HG03442 (cell line): ENCODE data around the gene CD3E.

ENCODE experiments used
- ATAC-seq: cut with Tn5 transposase; IDR thresholded peaks from one replicate; pipeline ENCODE4 v1.9.1; 2021; ENCODE audit warnings: mild to moderate bottlenecking, moderate library complexity; ENCODE audit not compliant: unreplicated experiment

CD3E gene

DNA sequence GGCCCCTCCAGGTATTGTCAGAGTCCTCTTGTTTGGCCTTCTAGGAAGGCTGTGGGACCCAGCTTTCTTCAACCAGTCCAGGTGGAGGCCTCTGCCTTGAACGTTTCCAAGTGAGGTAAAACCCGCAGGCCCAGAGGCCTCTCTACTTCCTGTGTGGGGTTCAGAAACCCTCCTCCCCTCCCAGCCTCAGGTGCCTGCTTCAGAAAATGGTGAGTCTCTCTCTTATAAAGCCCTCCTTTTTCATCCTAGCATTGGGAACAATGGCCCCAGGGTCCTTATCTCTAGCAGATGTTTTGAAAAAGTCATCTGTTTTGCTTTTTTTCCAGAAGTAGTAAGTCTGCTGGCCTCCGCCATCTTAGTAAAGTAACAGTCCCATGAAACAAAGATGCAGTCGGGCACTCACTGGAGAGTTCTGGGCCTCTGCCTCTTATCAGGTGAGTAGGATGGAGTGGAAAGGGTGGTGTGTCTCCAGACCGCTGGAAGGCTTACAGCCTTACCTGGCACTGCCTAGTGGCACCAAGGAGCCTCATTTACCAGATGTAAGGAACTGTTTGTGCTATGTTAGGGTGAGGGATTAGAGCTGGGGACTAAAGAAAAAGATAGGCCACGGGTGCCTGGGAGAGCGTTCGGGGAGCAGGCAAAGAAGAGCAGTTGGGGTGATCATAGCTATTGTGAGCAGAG is at the start of gene CD3E:
TSS of gene CD3E (plus strand) at position 163 of the 681 bp plus-strand sequence. CDS start at position 386, 223 bp downstream.
- no peak for ATAC-seq

GRCh38 chr11:118258410-118258809 is 46.1 kb upstream of the CD3E start:
- ATAC-seq, result no peak

DNA sequence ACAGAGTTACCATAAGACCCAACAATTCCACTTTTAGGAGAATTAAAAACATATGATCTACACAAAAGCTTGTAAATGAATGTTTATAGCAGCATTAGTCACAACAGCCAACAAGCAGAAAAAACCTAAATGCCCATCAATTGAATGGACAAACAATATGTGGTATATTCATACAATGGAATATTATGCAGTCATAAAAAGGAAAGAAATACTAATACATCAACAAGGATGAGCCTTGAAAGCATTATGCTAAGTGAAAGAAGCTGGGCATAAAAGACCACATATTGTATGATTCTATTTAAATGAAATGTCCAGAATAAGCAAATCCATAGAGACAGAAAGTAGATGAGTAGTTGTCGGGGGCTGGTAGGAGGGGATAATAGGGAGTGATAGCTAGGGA is 45.4 kb upstream of the CD3E start:
- no peak for ATAC-seq

- ATAC-seq, result no peak
These were observed 44.2 kb upstream of the CD3E start for GRCh38 chr11:118260353-118260752.

DNA sequence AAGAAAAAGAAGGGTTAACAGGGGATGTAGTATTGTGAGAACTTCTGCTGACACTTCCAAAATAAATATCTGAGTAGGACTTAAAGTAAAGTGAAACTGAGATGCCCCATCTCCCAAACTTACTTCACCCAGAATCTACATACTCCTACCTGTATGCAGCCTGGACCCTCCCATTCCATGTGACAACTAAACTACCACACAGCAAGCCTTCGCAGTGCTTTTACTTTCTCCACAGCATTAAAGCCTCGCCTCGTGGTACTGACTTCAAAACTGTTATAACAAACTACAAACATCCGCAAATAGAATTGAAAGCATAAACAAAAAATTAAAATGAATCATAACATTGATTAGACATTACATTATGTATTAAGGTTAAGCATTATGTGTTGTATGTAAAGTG is 41.4 kb upstream of the CD3E start:
- no peak for ATAC-seq

DNA sequence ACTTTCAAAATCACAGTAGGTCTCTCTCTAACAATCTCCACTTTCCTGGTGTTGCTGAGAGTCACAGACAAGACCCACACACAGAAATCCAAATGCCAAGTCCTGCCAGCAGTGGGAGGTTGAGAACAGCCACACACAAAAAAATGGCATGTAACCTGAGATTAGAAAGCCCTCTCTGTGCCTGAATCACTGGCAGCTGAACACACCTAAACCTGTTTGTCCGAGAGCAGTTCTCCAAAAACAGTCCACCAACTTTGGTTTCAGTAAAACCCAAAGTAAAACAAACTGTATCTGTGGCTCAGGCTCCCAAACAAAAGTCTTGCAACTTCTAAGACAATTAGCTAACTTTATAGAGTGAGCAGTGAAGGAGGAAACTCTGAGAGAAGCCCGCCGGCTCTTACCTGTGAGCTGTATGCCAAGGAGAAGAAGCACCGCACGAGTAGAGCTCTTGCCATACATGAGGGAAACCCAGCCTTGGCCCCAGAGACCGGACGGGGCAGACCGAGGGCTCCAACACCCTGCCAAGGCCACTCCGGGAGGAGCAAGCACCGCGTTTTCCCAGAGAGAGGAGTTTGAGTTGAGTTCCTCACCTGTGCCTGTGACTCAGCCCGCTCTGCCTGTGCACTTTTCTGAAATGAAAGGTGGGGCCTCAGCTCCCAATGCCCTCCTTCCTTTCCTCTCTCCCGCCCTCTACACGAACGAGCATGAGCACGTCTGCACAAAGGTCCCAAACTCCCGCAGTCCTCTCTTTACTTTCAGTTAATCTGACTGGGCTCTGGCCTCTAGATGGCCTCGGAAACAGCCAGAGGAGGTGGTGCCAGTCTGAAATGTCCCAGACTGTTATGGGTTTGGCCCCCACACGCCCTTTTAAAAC is 40.6 kb upstream of the CD3E start, which contains the start of gene MPZL2:
TSS of gene MPZL2 (minus strand) at position 603 of the 874 bp plus-strand sequence. CDS start at position 459, 144 bp downstream.
- no peak for ATAC-seq

GRCh38 chr11:118264569-118265465 is 39.7 kb upstream of the CD3E start:
- ATAC-seq, result no peak

- ATAC-seq, result no peak
These were observed 38.6 kb upstream of the CD3E start for GRCh38 chr11:118265954-118266353.

DNA sequence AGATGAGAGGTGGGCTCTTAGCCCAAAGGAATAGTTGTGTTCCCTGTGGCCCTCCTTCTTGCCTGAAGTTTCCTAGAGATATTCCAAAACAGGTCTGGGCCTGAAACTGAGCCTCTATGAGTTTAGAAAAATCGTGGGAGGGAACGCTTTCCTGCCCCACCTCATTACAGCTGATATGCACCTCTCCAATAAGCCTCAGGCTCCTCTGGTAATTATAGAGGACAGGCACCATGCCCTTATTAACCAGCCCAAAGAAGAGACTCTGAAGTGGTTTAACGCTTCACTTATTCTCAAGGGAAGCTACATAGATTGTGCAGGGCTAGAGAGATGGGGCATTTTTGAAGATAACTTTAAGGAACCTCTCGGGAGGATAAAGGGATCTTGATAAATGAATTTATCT is 37.0 kb upstream of the CD3E start:
- no peak for ATAC-seq

GRCh38 chr11:118272001-118272400 is 32.5 kb upstream of the CD3E start:
- no peak for ATAC-seq

- no peak for ATAC-seq
These were observed 30.3 kb upstream of the CD3E start for GRCh38 chr11:118274186-118274585.

DNA sequence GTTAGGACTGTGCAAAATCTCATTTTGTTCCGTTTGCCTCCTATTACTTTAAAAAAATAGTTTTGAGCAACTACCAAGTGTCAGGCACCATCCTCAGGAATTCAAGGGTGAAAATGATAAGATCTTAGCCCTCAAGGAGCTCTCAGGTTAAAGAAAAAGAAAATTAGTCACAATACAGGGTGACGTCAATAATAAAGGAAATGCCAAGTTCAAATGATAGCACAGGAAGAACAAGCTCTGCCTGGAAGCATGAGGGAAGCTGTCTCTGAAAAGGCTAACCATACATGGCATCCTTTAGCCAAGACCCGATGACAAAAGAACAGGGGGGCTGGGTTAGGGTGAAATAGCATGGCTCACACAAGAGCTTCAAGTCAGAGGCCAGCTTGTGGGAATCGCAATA is 29.4 kb upstream of the CD3E start:
- ATAC-seq, result no peak

GRCh38 chr11:118276422-118276821 is 28.1 kb upstream of the CD3E start:
- no peak for ATAC-seq

GRCh38 chr11:118277312-118277711 is 27.2 kb upstream of the CD3E start:
- ATAC-seq, result no peak

GRCh38 chr11:118281284-118281683 is 23.2 kb upstream of the CD3E start:
- ATAC-seq, result no peak

GRCh38 chr11:118282606-118283005 is 21.9 kb upstream of the CD3E start:
- no peak for ATAC-seq

- ATAC-seq, result no peak
These were observed 21.4 kb upstream of the CD3E start for GRCh38 chr11:118283037-118283636.

- ATAC-seq, result no peak
These were observed 20.7 kb upstream of the CD3E start for GRCh38 chr11:118283756-118284350.

DNA sequence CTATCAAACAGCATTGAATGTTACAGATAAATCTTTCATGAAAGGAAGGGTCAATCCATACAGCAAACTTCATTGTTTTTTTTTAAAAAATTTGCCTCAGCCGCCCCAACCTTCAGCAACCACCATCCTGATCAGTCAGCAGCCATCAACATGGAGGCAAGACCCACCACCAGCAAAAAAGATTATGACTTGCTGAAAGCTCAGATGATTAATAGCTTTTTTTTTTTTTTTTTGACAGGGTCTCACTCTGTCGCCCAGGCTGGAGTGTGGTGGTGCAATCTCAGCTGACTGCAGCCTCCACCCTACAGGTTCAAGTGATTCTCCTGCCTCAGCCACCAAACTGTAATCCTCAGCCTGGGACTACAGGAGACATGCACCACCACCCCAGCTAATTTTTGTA is 18.0 kb upstream of the CD3E start:
- no peak for ATAC-seq

DNA sequence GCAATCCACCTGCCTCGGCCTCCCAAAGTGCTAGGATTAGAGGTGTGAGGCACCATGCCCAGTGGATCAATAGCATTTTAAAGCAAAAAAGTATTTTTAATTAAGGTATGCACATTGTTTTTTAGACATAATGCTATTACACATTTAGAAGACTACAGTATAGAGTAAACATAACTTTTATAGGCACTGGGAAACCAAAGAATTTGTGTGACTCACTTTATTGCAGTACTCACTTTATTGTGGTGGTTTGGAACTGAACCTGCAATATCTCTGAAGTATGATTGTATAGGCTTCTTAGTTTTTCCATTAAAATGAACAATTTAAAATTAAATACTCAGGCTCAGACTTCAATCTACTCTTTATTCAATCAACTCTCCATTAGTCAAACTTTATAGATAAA is 17.5 kb upstream of the CD3E start:
- no peak for ATAC-seq
